IMR-90 (cell line): ENCODE results near the gene RHEX. TPM values are rescaled to one million over a fixed set of nuclear protein-coding genes. Genes with fewer than 3 reads are reported as not detected.

Experiments used
- ATAC-seq: fragments of 200-7000 bp; cut with Tn5 transposase; 2 replicates; pipeline ENCODE4 v1.9.1; 2020; ENCODE audit warnings: low read depth, mild to moderate bottlenecking, moderate library complexity
- BruUV-seq: library from RNA; stranded (reverse); fragments of 400-500 nt; replicated peaks from 2 replicates; lab custom pipeline; 2021; lab: Mats Ljungman, UMichigan
- CTCF ChIA-PET: fragments of 300-600 bp; formaldehyde crosslinking; extraction: SDS; loops from one replicate; lab custom pipeline; 2021; ENCODE audit warnings: antibody characterized with exemption; lab: Yijun Ruan, JAX
- POLR2A ChIA-PET: fragments of 300-600 bp; sonication (Branson Sonifier 250); formaldehyde crosslinking; loops from one replicate; lab custom pipeline; 2022; ENCODE audit warnings: antibody characterized with exemption; ENCODE audit not compliant: unreplicated experiment; lab: Charles Lee
- DNase-seq: peaks from one replicate; pipeline ENCODE4 v3.0.0; 2013
- H2AFZ ChIP-seq: replicated peaks from 2 replicates; pipeline ENCODE3; 2013; ENCODE audit warnings: low read length, mild to moderate bottlenecking; ENCODE audit not compliant: poor library complexity
- H2AK5ac ChIP-seq: 2 replicates; pipeline ENCODE4 v1.6.1; 2013; ENCODE audit warnings: low read depth, low read length, inconsistent platforms
- H2AK9ac ChIP-seq: replicated peaks from 2 replicates; pipeline ENCODE3; 2013; ENCODE audit warnings: mild to moderate bottlenecking, low read depth, low read length, moderate library complexity; ENCODE audit not compliant: poor library complexity
- H2BK120ac ChIP-seq: 2 replicates; pipeline ENCODE4 v1.6.1; 2013; ENCODE audit warnings: low read depth, low read length, inconsistent platforms
- H2BK15ac ChIP-seq: 3 replicates; pipeline ENCODE4 v1.6.1; 2013; ENCODE audit warnings: low read depth, low read length, inconsistent platforms
- H2BK20ac ChIP-seq: 2 replicates; pipeline ENCODE4 v1.6.1; 2013; ENCODE audit warnings: low read depth, mild to moderate bottlenecking, inconsistent platforms, low read length, moderate library complexity
- H2BK5ac ChIP-seq: 2 replicates; pipeline ENCODE4 v1.6.1; 2013; ENCODE audit warnings: mild to moderate bottlenecking, low read depth, low read length, inconsistent platforms; ENCODE audit not compliant: poor library complexity, severe bottlenecking
- H3K14ac ChIP-seq: replicated peaks from 2 replicates; pipeline ENCODE4 v1.6.1; 2013; ENCODE audit warnings: low read depth, low read length, inconsistent platforms
- H3K18ac ChIP-seq: 2 replicates; pipeline ENCODE4 v1.6.1; 2013; ENCODE audit warnings: low read depth, low read length, control low read depth
- H3K23ac ChIP-seq: 2 replicates; pipeline ENCODE4 v1.6.1; 2013; ENCODE audit warnings: low read depth, low read length, inconsistent platforms
- H3K27ac ChIP-seq: 2 replicates; pipeline ENCODE4 v1.5.1; 2013; ENCODE audit warnings: mild to moderate bottlenecking, control low read depth, low read length; ENCODE audit not compliant: insufficient read depth
- H3K27me3 ChIP-seq: 2 replicates; pipeline ENCODE4 v1.6.1; 2013; ENCODE audit warnings: low read length; ENCODE audit not compliant: control insufficient read depth, insufficient read depth
- H3K36me3 ChIP-seq: 2 replicates; pipeline ENCODE4 v1.6.1; 2013; ENCODE audit warnings: low read length, mixed read lengths; ENCODE audit not compliant: control insufficient read depth, insufficient read depth
- H3K4ac ChIP-seq: 2 replicates; pipeline ENCODE4 v1.6.1; 2013; ENCODE audit warnings: low read depth, low read length, inconsistent platforms
- H3K4me1 ChIP-seq: 2 replicates; pipeline ENCODE4 v1.6.1; 2013; ENCODE audit warnings: low read length, mixed read lengths; ENCODE audit not compliant: control insufficient read depth, insufficient read depth
- H3K4me2 ChIP-seq: 2 replicates; pipeline ENCODE4 v1.6.1; 2013; ENCODE audit warnings: low read depth, mild to moderate bottlenecking, control low read depth, low read length, moderate library complexity
- H3K4me3 ChIP-seq: 2 replicates; pipeline ENCODE4 v1.5.1; 2013; ENCODE audit warnings: low read depth, mild to moderate bottlenecking, control low read depth, low read length, moderate library complexity; ENCODE audit not compliant: insufficient read depth
- H3K56ac ChIP-seq: 2 replicates; pipeline ENCODE4 v1.6.1; 2013; ENCODE audit warnings: low read length, inconsistent platforms; ENCODE audit not compliant: insufficient read depth; ENCODE audit errors: extremely low read depth
- H3K79me1 ChIP-seq, 2 experiments: 2 replicates each; pipeline ENCODE4 v1.6.1; 2013; ENCODE audit warnings: low read length in 2 of 2, inconsistent platforms in 1 of 2, low read depth in 1 of 2
- H3K9ac ChIP-seq: 2 replicates; pipeline ENCODE4 v1.6.1; 2013; ENCODE audit warnings: low read depth, low read length, control low read depth
- H3K9me1 ChIP-seq: 2 replicates; pipeline ENCODE4 v1.6.1; 2013; ENCODE audit warnings: low read length, inconsistent platforms; ENCODE audit not compliant: insufficient read depth
- H3K9me3 ChIP-seq: 2 replicates; pipeline ENCODE4 v1.6.1; 2013; ENCODE audit warnings: low read length; ENCODE audit not compliant: control insufficient read depth, insufficient read depth
- H4K20me1 ChIP-seq: 2 replicates; pipeline ENCODE4 v1.6.1; 2013; ENCODE audit warnings: low read length, inconsistent platforms; ENCODE audit not compliant: insufficient read depth
- H4K5ac ChIP-seq: 2 replicates; pipeline ENCODE4 v1.6.1; 2013; ENCODE audit warnings: mild to moderate bottlenecking, low read depth, low read length, control low read depth
- H4K8ac ChIP-seq, 2 experiments: 2 replicates each; pipeline ENCODE4 v1.6.1; 2013; ENCODE audit warnings: low read depth in 2 of 2, low read length in 2 of 2, control low read depth in 1 of 2, inconsistent platforms in 1 of 2
- H4K91ac ChIP-seq: 2 replicates; pipeline ENCODE4 v1.6.1; 2013; ENCODE audit warnings: low read depth, low read length, inconsistent platforms; ENCODE audit not compliant: insufficient read depth
- CEBPB ChIP-seq: IDR thresholded peaks from 2 replicates; pipeline ENCODE4 v1.6.1; 2012; ENCODE audit warnings: low read depth, low read length, improper control_type of control experiment
- CHD1 ChIP-seq: IDR thresholded peaks from 2 replicates; pipeline ENCODE4 v1.6.1; 2012; ENCODE audit warnings: low read depth, low read length, improper control_type of control experiment
- MAFK ChIP-seq: IDR thresholded peaks from 2 replicates; pipeline ENCODE4 v1.6.1; 2012; ENCODE audit warnings: low read depth, low read length, improper control_type of control experiment
- MAZ ChIP-seq: IDR thresholded peaks from 2 replicates; pipeline ENCODE4 v1.6.1; 2012; ENCODE audit warnings: low read depth, mild to moderate bottlenecking, low read length, improper control_type of control experiment, moderate library complexity, borderline replicate concordance
- MXI1 ChIP-seq: IDR thresholded peaks from 2 replicates; pipeline ENCODE4 v1.6.1; 2012; ENCODE audit warnings: low read depth, mild to moderate bottlenecking, low read length, moderate library complexity, borderline replicate concordance
- RFX5 ChIP-seq: IDR thresholded peaks from 2 replicates; pipeline ENCODE4 v1.8.0; 2012; ENCODE audit warnings: low read depth, mild to moderate bottlenecking, low read length, moderate library complexity
- SMC3 ChIP-seq: fragments of 150-350 bp; IDR thresholded peaks from 2 replicates; pipeline ENCODE4 v1.6.1; 2016; ENCODE audit warnings: low read depth, mild to moderate bottlenecking, antibody characterized with exemption, low read length, moderate library complexity
- WGBS, 2 experiments: methylation state at CpG; one replicate each; pipeline versions ENCODE4 v1.1.5 to v1.1.7; 2013; ENCODE audit warnings: missing lambda C conversion rate in 2 of 2; ENCODE audit not compliant: insufficient read length in 1 of 2; ENCODE audit errors: extremely low coverage in 2 of 2; 5-methylcytosine and 5-hydroxymethylcytosine counted together
- dilution Hi-C: fragments of 300-500 bp; cut with HindIII; formaldehyde crosslinking; loops from one replicate; pipeline ENCODE4 v1.14.3; 2018; ENCODE audit warnings: low sequenced_read_pairs; ENCODE audit not compliant: unreplicated experiment
- in situ Hi-C: fragments of 300-500 bp; cut with MboI; formaldehyde crosslinking; loops from 3 replicates; pipeline ENCODE4 v1.14.3; 2019; ENCODE audit warnings: low sequenced_read_pairs, inconsistent platforms, mixed read lengths
- intact Hi-C: fragments of 100-400 bp; cut with micrococcal nuclease; formaldehyde crosslinking; loops from 2 replicates; pipeline ENCODE4 v1.10.0; 2022
- polyA plus RNA-seq, 3 experiments: library from polyadenylated mRNA; depleted of rRNA; stranded (reverse); fragments of >200 nt; gene quantifications; 2 replicates each; pipeline ENCODE4 v1.2.3, GENCODE V29; 2012; ENCODE audit warnings: low replicate concordance in 1 of 3
- total RNA-seq: library from RNA; depleted of rRNA; stranded (reverse); fragments of >200 nt; gene quantifications from 2 replicates; pipeline ENCODE4 v1.2.3, GENCODE V29; 2012

The RHEX gene
- total and polyA plus RNA-seq, 2 of the 4 experiments (the other 2 are of a cell fraction), result not detected

GRCh38 chr1:206109718-206110117, 56.7 kb downstream of the RHEX start:
- H3K18ac ChIP-seq, result no peak overlapping the region
- no TSS peak for BruUV-seq
- DNase-seq, result no peak
- H3K56ac ChIP-seq, result no peak overlapping the region
- no peak overlapping the region for H3K4me3 ChIP-seq
- TF ChIP-seq MAFK, result no peak
- TF ChIP-seq MAZ, result no peak
- no peak for TF ChIP-seq RFX5
- TF ChIP-seq MXI1, result no peak
- TF ChIP-seq SMC3, result no peak
- TF ChIP-seq CHD1, result no peak
- no peak for TF ChIP-seq CEBPB
- no peaks in the 10 kb centered on the region for H3K36me3 ChIP-seq
- CTCF ChIA-PET, result interaction anchor here (2.5 kb wide), 1 partner anchor 126 kb away, joined by 7 read pairs; no protein-coding TSS in a partner anchor
- H2AK9ac ChIP-seq, result no peak overlapping the region
- H4K5ac ChIP-seq, result no peak overlapping the region
- POLR2A ChIA-PET, result no interaction called here
- no peak overlapping the region for H2AK5ac ChIP-seq
- H3K79me1 ChIP-seq, result no peaks in the 10 kb centered on the region
- in situ Hi-C loops (loop anchor here (10.0 to 25.0 kb wide), 2 partner anchors 315 to 447 kb away; no protein-coding TSS in a partner anchor), intact Hi-C loops (loop anchor here (10.0 kb wide), 1 partner anchor 455 kb away; no protein-coding TSS in a partner anchor), dilution Hi-C loops (no loop called here)
- H4K20me1 ChIP-seq, result no peaks in the 10 kb centered on the region
- H4K8ac ChIP-seq, result no peak overlapping the region
- no peak overlapping the region for H3K9ac ChIP-seq
- no peak overlapping the region for H3K27ac ChIP-seq
- H3K4me2 ChIP-seq, result no peak overlapping the region
- H4K91ac ChIP-seq, result no peak overlapping the region
- no peak overlapping the region for H3K4ac ChIP-seq
- no peak overlapping the region; the same call in 1 of the 2 replicates for H3K23ac ChIP-seq
- H2BK20ac ChIP-seq, result no peak overlapping the region
- WGBS, 2 experiments, result no CpG with 5 or more reads among the region's 4 CpGs
- H2BK5ac ChIP-seq, result no peak overlapping the region
- no peak overlapping the region for H2BK120ac ChIP-seq
- ATAC-seq, result no peak
- no peaks in the 10 kb centered on the region for H3K9me1 ChIP-seq
- H2BK15ac ChIP-seq, result no peak overlapping the region
- no peaks in the 10 kb centered on the region for H3K4me1 ChIP-seq
- peaks cover 47% of the 10 kb centered on the region for H3K27me3 ChIP-seq
- no peak overlapping the region for H3K14ac ChIP-seq
- no peaks in the 10 kb centered on the region for H3K9me3 ChIP-seq
- H2AFZ ChIP-seq, result no peak overlapping the region
